IPS DF 19.7 (cell line): ENCODE results near the gene AJM1.

ENCODE experiments used
- DNase-seq: peaks from one replicate; pipeline ENCODE4 v3.0.0-alpha.2; 2013; ENCODE audit warnings: low read depth, low spot score

AJM1 gene

DNA sequence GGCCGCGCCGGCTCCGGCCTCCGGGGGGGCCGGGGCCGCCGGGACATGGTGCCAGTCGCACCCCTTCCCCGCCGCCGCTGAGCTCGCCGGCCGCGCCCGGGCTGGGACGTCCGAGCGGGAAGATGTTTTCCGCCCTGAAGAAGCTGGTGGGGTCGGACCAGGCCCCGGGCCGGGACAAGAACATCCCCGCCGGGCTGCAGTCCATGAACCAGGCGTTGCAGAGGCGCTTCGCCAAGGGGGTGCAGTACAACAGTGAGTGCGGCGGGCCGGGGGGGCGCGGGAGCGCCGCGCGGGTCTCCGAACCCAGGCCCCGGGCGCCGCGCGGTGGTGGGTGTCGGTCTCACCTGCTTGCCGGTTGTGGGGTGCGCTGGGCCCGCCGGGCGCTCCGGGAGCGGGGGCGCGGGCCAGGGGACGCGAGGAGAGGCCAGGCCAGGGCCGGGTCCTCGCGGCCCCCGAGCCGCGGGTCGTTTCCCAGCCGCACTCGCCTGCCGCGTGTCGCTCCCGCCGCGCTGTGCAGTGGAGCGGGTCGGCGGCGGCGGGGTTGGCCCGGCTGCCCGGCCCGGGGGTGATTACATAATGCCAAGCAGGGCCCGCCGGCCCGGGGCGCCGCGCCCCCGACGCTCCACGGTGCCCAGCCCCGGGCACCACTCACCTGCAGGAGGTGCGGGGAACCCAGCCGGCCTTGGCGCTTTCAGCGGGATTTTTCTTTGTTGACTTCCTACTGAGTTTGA lies 34.0 kb upstream of the AJM1 start:
- no peak for DNase-seq

DNA sequence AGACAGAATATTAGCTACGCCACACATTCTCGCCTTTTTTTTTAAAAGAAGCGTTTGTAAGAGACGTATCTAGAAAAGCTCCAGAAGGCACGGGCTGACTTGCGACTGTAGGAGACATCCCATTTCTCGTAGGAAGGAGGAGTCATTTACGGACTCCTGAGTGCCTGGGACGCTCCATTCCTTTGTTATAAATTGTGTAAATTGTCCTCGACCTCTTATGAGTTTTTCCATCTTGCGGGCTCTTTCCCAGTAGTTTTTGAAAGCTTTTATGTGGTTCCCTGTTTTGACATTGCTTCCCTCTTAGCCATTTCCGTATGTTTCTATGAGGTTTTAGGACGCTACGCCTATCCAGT lies 33.5 kb upstream of the AJM1 start:
- no peak for DNase-seq

DNA sequence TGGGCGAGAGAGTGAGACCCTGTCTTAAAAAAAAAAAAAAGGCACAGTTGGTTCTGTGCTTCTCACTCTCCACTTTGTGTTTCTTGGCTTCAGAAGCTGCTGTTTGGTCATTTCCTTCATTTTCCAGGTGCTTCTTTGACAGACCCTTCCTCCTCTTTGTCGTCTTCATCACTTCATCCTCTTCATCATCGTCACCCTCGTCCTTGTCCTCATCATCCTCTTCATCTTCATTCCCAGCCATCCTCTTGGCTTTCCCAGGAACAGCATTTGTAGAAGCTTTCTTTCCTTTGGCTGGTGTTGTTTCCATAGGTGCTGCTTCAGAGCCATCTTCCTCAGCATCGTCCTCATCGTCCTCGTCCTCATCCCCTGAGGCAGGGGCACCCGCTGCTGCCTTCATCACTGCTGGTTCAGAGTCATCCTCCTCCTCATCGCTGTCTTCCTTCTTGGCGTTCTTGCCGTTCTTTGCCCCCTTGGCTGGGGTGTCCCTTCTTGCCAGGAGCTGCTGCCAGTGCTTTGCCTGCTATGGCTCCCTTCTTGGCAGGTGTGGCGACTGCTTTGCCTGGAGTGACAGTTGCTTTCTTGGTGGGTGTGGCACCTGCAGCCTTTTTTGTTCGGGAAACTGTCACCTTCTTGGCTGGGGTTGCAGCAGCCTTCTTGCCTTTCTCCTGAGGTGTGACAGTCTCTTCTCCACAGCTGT lies 27.4 kb upstream of the AJM1 start:
- no peak for DNase-seq

DNA sequence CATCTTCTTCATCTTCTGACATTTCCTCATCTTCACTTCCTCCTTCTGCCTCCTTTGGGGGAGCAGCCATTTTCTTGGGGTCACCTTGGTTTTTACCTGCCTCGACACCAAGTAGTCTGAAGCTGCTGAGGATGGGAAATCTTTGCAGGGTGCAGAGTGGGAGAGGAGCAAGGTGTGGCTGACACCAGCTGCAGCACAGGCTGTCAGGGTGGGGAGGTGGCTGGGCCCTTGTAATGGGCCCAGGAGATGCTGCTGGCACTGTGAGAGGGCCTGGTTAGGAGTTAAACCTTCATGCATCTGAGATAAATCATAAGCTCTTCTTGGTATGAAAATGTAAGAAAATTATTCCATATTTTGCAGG lies 26.9 kb upstream of the AJM1 start:
- no peak for DNase-seq

DNA sequence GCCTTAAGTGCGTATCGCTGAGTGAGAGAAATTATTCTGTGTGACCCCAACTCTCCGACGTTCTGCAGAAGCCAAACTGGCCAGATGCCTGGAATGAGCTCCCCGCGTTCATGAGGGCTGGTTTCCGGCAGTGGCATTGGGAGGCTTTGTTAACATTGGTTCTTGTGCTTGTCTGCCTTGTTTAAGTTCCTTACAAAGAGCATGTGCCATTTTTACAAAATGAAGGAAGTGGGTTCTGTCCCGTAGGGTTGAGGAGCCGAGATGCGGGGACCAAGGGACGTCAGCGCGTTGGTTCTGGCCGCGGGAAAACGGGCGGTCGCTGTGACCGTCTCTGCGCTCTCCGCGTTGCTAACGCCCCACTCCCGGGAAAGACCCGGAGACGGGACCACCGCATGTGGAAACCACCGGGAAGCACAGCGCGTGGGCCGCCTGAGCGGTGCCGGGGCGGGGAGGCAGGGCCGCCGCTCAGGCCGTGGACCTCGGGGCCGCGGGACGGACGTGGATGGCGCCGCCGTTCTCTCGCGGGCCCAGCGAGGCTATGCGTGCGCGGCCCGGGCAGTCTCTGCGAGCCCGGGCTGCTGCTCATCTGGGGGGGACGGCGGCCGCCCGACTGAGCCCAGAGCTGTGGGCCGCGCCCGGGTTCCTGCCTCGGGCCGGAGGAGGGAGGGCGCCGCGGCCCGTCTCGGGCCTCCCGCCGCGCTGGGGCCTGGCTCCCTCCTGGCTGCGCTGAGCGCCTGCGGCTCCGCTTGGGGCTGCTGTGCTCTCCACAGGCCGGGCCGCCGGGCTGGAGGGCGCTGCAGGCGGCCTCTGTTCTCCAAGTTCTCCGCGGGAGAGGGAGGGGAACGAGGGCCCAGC lies 21.1 kb upstream of the AJM1 start:
- DNase-seq: no peak

DNA sequence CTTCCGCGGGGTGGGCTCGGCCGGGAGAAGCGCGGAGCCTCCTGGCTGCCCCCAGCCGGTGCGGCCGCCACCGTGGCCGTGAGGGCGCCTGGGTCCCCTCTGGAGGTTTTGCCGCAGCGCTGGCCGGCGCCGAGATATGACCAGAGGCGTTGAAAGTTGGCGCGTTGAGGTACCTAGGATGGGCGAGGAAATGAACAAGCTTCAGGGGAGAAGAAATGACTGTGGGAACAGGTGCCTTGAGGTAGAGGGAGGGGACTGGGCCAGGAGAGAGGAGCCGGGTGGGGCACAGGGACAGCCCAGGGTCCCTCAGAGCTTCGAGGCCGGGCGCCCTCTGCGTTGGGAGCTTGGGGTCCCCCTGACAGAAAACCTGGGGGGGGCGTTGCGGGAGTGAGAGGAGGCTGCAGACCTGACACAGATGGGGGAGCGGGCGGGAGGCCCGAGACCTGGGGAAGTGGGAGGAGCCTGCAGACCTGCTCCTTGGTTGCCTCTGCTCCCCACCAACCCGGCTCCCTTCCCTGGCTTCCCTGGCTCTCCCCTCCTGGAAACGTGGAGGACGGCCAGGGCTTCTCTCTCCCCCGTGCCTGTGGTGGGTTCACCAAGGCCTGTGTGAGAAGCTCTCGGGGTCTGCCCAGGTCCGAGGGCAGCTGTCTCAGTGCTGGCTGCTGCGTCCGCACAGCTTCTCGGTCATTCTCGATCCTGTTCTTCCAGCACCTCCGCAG lies 20.3 kb upstream of the AJM1 start:
- no peak for DNase-seq

DNA sequence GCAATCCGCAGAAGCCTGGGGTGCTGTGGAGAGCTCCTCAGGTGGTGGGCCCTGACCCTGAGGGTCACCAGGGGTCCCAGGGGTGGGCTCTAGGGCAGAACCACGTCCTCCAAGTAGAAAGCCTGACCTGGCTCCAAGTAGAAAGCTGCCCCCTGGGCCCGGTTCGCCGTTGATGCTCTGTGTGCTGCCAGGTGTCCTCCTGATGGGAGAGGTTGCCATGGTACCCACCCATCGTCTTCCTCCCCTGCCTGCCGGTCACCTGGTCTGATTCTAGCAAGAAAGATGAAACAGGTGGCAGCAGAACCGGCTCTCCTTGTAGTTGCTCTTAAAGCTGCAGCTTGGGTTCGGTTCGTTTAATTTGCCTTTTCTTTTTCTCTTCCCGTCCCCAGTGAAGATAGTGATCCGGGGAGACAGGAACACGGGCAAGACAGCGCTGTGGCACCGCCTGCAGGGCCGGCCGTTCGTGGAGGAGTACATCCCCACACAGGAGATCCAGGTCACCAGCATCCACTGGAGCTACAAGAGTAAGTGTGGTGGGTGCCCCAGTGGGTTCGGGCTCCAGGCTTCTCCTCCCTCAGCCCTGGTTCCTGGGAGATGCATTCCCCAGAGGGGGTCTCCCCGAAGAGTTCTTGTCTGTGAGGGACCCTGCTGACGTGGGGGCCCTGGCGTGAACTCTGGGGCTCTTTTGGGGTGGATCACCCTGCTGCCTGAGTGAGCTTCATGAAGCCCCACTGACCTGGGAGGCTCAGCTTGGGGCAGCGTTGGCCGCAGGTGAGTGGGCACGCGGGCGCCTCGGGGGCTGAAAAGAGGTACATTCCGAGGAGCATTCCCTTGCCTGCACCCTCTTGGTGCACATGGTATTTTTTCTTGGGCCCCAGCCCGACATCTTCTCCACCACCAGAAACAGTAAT lies 18.9 kb upstream of the AJM1 start:
- DNase-seq: no peak

DNA sequence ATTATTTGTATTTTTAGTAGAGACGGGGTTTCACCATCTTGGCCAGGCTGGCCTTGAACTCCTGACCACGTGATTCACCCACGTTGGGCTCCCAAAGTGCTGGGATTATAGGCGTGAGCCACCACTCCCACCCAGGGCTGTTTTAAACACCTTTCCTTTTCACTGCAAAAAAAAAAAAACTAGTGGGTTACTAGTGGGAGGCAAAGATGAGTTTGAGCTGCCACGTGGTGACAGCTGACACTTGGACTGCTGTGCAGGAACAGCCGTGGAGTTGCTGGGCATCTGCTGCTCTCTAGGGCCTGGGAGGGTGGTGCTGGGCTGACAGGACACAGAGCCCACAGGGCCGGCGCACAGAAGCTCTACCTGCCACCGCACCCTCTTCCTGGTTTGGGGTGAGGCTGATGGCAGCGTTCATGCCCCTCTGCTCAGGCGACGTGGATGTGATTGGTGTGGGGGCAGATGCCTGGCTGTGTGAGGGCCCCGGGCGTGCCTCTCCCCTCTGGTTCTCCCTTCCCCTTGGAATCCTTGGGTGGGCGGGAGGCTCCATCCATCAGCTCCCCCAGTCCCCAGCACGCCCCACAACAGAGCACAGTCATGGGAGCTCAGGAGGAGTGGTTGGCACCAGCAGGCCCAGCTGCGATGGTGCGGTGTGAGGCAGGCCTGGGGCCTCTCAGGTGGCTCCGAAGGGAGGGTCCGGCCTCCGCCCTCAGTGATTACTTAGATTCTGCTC lies 17.6 kb upstream of the AJM1 start:
- no peak for DNase-seq

DNA sequence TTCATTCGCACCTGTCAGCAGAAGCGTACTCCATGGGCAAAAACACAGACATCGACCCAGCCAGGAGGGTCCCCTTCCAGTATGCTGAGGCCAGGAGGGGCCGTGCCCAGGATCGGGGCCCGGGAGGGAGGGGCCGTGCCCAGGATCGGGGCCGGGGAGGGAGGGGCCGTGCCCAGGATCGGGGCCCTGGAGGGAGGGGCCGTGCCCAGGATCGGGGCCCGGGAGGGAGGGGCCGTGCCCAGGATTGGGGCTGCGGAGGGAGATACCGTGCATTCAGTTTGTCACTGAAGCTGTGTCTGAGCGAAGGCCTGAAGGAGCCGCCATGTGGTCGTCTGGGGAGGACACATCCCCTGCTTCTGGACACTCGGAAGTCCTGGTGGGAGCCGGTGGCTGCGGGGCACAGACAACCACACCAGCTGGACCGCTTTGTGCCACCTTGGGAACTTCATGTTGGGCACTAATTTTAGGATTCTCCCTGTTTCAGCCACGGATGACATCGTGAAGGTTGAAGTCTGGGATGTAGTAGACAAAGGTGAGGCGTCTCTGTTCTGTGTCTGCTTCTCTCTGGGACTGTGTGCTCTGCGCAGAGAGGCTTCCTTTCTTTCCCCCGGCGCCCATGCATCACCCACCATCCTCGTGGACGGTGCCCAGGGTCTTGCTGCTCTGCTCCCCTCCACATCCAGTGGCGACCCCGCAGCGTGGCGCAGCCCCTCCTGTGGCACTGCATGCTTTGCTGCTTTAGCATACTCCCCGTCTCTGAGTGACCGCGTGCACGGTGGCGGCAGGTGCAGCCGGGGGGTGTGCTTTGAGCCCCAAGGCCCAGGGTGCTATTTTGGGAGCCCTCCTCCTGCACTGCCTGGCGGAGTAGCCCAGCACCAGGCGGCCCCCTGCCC lies 16.7 kb upstream of the AJM1 start:
- DNase-seq: no peak

DNA sequence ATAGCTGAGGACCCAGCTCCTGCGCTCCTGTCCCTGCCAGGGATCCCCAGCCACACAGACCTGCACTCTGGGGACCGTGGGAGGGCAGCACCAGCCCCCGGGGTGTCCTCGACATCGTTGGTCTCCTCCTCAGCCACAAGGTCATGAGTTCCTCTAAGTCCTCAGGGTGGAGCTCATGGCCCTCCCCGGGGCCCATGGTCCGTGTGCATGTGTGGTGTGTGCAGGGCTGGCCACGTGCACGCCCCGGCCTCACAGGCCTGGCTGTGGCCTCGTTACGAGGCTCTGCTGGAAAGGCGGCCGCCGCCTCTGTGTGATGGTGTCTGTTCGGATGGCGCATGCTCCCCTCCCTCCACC lies 16.1 kb upstream of the AJM1 start:
- DNase-seq: no peak

DNA sequence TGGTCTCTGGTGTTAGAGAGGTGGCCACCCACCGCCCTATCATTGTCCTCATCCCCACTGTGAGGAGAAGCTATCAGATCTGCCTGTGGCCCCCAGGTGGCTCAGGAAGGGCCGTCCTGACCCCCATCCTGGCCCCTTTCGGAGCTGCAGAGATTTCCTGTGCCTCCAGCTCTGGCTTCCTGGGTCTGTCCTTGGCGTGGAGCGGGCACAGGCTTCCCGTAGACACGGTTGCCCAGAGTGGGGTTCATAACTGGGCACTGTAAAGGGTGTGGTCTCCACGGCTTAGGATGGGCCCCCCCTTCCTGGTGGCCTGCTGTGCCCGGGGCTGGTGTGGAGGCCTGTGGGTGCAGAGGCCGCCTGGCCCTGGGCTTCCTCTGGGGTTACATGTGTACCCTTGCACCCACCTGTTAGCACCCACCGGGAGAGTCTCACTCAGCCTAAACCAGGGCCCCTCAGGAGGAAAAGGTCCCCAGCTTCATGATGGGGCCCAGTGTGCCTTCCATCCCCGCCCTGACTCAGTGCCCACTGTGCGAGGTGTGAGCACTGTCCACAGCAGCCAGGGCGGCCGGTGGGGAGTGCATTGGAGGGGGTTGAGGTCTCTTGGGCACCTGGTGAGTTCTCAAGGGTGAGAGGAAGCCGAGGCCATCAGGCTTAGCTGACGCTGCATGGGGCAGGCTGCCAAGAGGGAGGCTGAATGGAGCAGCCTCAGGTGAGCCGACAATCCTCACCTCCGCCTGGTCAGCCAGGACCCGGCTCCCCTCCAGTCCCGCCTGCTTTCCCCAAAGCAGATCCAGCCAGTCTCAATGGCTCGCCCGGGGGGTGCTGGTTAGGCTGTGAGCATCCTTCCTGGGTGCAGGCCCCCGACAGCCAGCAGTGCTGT lies 15.3 kb upstream of the AJM1 start:
- no peak for DNase-seq

DNA sequence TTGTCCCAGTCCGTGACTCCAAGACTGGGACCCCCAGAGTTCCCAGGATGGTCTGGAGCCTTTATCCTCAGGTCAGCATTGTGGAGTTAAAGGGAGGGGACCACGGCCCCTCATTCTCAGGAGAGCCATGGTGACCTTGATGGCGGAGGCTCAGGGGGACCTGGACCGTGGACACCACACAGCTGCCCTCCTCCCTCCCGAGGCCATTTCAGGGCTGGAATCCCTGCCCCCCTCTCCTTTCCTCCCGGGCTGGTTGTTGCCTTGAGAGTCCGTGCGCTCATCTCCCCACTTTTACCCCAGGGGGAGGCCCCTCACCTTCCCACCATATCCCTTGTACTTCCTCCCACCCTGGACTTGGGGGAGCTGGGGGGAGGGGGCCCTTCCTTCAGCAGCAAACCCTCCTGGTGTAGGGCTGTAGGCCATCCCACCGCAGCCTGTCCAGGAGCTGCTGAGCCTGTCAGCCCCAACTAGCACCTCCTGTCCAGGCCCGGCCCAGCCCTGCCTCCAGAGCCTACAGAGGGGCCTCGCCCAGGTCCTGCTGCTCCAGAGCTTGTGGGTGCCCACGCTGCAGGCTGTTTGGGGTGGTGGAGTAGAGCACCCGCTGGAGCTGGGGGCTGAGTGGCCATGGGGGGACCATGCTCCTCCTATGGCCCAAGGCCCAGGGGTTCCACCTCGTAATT lies 14.3 kb upstream of the AJM1 start:
- no peak for DNase-seq

DNA sequence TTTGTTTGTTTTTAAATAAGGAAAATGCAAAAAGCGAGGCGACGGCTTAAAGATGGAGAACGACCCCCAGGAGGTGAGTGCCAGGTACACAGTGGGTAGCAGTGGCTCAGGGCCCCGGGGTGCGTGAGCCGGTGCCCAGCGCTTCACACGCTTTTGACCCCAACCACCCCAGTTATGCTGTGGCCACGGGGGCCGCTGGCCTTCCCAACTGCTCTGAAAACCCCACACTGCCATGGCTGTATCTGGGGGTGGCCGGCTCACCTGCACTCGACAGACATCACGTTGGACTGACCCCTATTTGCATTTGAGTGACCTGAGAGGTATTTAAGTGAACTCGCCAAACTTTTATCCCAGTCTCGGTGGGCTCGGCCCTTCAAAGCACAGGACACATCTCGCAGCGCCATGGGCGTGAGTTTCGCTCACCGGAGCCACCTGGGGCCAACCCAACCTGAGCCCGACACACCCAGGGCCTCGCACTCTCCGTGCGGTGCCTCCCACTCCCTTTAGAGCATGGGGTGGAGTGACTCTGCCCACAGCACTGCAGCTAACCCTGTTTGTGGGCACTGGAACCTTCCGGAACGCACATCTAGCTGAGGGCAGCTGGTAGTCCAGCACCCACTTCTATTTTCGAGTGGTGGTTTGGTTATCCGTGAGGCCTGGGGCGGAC lies 13.7 kb upstream of the AJM1 start:
- no peak for DNase-seq

DNA sequence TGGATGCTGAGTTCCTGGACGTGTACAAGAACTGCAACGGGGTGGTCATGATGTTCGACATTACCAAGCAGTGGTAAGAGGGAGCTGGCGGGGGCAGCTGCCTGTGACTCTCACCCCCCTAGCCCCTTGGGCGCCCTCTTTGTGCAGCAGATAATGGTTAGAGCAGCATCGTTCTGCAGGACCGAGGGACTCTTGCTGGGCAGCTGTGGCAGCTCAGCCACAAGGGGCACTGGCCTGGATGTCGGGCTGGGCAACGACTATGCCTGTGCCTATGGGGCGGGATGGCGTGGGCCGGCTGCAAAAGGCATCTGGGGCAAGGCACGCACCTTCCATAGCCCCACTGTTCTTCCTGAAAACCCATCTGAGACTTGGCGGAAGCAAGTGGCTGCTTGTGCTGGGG lies 12.9 kb upstream of the AJM1 start:
- DNase-seq: no peak

DNA sequence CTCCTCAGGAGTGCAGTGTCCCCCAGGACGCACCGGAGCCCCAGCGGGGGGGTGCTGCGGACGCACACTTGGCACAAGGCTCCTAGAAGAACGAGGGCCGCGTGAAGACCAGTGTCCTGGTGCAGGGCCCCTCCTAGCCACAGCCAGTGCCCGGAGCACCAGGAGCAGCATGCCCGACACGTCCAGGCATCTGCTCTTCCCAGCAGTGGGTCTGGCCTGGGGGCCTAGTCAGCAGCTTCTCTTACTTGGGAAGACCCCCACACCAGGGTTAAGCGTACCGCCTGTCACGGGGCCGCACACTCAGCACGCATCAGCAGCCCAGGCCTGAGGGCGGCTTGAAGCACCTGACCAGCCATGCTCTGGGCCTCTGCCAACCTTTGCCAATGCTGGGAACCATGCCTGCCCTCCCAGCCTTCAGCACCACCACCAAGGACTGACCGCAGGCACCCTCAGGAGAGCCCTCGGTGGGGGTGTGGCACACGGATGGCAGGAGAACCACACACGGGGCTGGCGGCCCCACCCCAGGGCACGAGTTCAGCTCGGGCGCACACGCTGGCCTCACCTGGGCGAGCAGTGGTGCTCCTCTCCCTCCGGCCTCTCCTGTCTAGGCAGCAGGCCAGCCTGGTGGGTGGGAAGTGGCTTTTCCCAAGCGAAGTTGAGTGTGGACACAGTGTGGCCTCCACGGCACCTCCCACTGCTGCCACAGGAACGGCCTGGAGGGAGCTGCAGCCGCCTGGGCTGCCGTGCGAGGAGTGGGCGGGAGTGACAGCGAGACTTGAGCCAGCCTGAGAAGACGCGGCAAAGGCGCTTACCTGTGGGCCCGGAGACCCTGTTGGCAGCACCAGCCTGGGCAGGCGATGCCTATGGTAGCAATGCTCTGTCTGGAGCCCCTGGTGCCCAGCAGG lies 12.0 kb upstream of the AJM1 start:
- DNase-seq: no peak

DNA sequence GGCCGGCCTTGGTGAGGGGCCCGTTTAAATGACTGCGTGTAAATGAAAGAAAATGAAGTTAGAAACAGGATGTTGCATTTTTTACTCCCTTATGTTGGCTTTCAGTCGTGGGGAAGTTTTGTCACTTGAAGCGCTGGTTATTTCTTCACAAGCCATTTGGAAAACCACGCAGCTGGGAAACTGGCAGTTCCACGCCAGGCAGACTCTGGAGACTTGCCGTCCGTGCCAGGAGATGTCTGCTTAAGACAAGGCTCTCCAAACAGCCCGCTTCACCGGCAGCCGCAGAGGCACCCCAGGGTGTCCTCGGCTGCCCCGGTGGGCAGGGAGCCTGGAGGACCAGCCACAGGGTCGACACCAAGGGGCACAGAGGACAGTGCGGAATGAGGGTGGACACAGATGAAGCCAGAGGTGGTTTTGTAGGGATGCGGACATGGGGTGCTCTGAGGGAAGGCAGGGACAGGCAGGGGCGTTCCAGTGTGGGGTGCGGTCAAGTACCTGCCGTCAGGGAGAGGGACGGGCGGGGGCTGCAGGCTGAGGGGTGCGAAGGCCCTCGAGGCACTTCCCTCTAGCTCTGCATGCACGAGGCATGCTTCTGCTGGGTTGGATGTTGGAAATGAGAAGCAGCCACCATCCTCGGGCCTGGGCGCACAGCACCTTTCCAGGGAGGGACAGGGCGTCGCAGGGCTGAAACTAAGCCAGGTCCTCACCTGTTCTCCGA lies 11.1 kb upstream of the AJM1 start:
- DNase-seq: no peak
